Body of pancreas (tissue), 4 donors: ENCODE results near the gene KRTAP9-1.
"Not testable (repeated sequence)": the region's sequence is repeated elsewhere in the genome, so short reads cannot be mapped to it uniquely, and the experiment has no call there.

Experiments
- CTCF ChIP-seq, 7 experiments: fragments of 450-650 bp in 4 of 7; fragments of 200-600 bp in 3 of 7; sonication (generic) in 3 of 7; IDR thresholded peaks; one replicate each; pipeline ENCODE4 v1.5.1; 2016 to 2019; ENCODE audit warnings: antibody characterized with exemption in 7 of 7
- POLR2A ChIP-seq, 3 donors: fragments of 450-650 bp; IDR thresholded peaks; one replicate each; pipeline ENCODE4 v1.6.1; 2016; ENCODE audit warnings: antibody characterized with exemption in 3 of 3, mild to moderate bottlenecking in 2 of 3

- not testable (repeated sequence) for TF ChIP-seq CTCF, POLR2A (IDR thresholded peaks at IDR 0.05)
Observed at GRCh38 chr17:41232399-41233105, 42.9 kb downstream of the KRTAP9-1 start, which contains the start of gene KRTAP9-3.
